Right atrium auricular region (tissue), 2 donors: Measurements from ENCODE around the gene YAE1. TPM values are rescaled to one million over a fixed set of nuclear protein-coding genes. Genes with fewer than 3 reads are reported as not detected.

Experiments used
- DNase-seq: peaks from one replicate; pipeline ENCODE4 v3.0.0-alpha.2; 2019; ENCODE audit warnings: low spot score
- H3K27ac ChIP-seq, 2 donors: fragments of 200-600 bp; sonication (generic); 1 replicate in 1 of 2; 2 replicates in 1 of 2; pipeline ENCODE4 v1.5.1; 2016 to 2019
- H3K27me3 ChIP-seq, 2 donors: fragments of 200-600 bp; sonication (generic); one replicate each; pipeline versions ENCODE4 v1.5.1 to v1.6.0; 2017 to 2019
- H3K36me3 ChIP-seq: fragments of 200-600 bp; sonication (generic); one replicate; pipeline ENCODE4 v1.5.1; 2016
- H3K4me1 ChIP-seq, 2 donors: fragments of 200-600 bp; sonication (generic); one replicate each; pipeline versions ENCODE4 v1.5.1 to v1.6.0; 2017 to 2019
- H3K4me3 ChIP-seq, 2 donors: fragments of 200-600 bp; sonication (generic); 1 replicate in 1 of 2; 2 replicates in 1 of 2; pipeline ENCODE4 v1.5.1; 2017 to 2019; ENCODE audit warnings: mild to moderate bottlenecking in 1 of 2, moderate library complexity in 1 of 2
- H3K9me3 ChIP-seq, 2 donors: fragments of 200-600 bp; sonication (generic); one replicate each; pipeline ENCODE4 v1.5.1; 2019
- CTCF ChIP-seq, 2 donors: fragments of 200-600 bp; sonication (generic); IDR thresholded peaks; one replicate each; pipeline ENCODE4 v1.5.1; 2019; ENCODE audit warnings: antibody characterized with exemption in 2 of 2
- total RNA-seq, 2 donors: library from RNA; depleted of rRNA; stranded (reverse); fragments of >200 nt; gene quantifications; one replicate each; pipeline ENCODE4 v1.1.0, GENCODE V29; 2016

The YAE1 gene
- total RNA-seq, 2 donors from 2014 or later, result 16.3 to 18.6 TPM

DNA sequence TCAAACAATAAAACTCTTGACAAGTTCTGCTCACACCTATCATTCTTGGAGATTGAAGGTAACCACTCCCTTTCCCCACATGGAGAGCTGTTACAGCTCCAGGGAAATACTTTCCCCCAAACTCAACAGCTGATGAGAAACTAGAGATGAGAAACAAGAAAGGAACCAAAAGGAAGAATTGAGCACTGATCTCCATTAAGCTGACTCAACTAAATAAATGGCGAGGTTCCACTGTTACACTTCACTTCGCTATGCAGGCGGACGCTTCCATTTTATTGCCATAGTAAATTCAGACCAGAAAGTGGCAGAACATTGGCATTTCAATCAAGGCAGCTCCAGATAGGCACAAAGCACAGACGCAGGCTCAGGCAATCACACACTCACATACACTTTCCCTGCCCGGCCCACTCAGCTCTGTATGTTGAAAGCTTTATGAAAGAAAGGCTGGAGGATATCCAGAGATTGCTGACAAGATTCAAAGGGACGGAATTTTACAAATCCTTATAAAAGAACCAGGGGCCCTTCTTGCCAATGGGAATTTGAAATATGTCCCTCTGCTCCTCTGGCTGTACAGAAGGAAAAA lies 11.5 kb upstream of the YAE1 start:
- no peaks in the 10 kb centered on the region for H3K4me1 ChIP-seq
- no peaks in the 10 kb centered on the region for H3K36me3 ChIP-seq
- no peak for TF ChIP-seq CTCF (IDR thresholded peaks at IDR 0.05)
- H3K27ac ChIP-seq, result no peak overlapping the region
- H3K9me3 ChIP-seq, result no peaks in the 10 kb centered on the region
- H3K27me3 ChIP-seq, result no peaks in the 10 kb centered on the region
- no peak overlapping the region for H3K4me3 ChIP-seq
- DNase-seq, result no peak

DNA sequence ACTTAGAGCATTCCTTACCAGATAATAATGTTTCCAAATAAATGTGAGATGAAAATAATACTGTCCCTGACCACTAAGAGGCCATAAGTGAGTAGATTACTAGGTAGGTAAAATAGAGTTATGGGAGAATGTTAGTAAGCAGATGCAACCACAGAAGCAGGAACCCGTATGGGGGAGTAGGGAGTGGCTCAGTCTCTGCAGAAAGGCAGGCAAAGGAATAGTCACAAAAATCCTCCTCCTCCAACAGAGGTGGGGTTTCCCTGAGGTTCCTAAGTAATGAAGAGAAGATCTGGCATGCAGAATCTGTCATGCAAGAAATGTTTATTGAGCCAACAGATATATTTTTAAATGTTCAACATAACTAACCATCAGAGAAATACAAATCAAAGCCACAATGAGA lies 9.0 kb upstream of the YAE1 start:
- no peaks in the 10 kb centered on the region for H3K4me1 ChIP-seq
- TF ChIP-seq CTCF (IDR thresholded peaks at IDR 0.05), result no peak
- DNase-seq, result no peak
- no peaks in the 10 kb centered on the region for H3K36me3 ChIP-seq
- no peaks in the 10 kb centered on the region for H3K27me3 ChIP-seq
- no peaks in the 10 kb centered on the region for H3K9me3 ChIP-seq
- H3K4me3 ChIP-seq, result no peak overlapping the region
- no peak overlapping the region for H3K27ac ChIP-seq

DNA sequence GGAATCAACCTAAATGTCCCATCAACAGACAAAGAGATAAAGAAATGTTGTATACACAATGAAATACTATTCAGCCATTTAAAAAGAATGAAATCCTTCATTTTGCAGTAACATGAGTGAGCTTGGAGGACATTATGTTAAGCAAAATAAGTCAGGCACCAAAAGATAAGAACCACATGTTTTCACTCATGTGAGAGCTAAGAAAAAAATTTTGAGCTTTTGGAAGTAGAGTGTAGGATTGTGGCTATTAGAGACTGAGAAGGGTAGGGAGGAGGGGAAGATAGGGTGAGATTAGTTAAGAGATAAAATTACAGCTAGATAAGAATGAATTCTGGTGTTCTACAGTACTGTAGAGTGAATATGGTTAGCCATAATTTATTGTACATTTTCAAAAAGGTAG lies 8.3 kb upstream of the YAE1 start:
- no peak for DNase-seq
- Histone ChIP-seq H3K4me3 (no peak overlapping the region), H3K27me3 (no peaks in the 10 kb centered on the region), H3K27ac (no peak overlapping the region), H3K9me3 (no peaks in the 10 kb centered on the region), H3K36me3 (no peaks in the 10 kb centered on the region), H3K4me1 (no peaks in the 10 kb centered on the region)
- no peak for TF ChIP-seq CTCF (IDR thresholded peaks at IDR 0.05)

DNA sequence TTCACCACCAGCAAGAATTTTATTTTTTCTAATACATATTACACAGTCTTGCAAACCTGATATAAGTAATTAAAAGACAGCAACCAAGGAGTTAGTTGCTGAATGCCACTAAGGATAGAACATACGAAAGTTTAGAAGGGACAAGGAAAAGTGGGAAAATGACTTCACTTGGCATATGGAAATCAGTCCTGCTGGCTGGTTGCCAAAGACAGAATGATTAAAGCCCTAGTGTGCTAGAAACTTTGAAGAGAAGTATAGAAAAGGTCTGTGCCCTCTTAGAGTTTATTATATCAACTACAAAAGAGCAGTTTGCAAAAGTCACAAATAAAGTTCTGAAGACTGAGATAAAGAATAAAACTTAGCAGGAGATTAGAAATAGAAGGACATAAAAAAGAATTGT lies 5.8 kb upstream of the YAE1 start:
- no peaks in the 10 kb centered on the region for H3K27me3 ChIP-seq
- no peaks in the 10 kb centered on the region for H3K36me3 ChIP-seq
- peaks cover 0 to under 1% of the 10 kb centered on the region in 2 donors for H3K4me1 ChIP-seq
- no peak overlapping the region for H3K27ac ChIP-seq
- no peak for DNase-seq
- no peaks in the 10 kb centered on the region for H3K9me3 ChIP-seq
- no peak for TF ChIP-seq CTCF (IDR thresholded peaks at IDR 0.05)
- no peak overlapping the region for H3K4me3 ChIP-seq

DNA sequence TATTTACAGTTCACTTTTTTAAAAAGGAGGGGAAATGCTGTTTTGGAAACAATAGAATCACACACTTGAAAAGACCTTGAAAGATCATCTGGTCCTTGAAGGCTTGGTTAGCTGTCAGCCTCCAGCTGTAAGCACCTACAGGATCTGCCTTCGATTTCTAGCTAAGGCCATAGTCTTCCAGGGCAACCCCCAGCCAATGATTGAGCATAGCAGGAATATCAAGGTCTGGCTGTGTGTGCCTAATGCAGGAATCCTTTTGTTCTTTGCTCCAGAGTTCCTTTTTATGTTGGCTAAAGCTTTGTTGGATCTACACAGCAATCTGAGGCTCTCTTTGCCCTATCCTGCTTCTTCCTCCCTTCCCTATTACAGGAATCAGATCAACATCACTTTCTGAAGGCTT lies 5.2 kb upstream of the YAE1 start:
- Histone ChIP-seq H3K36me3 (no peaks in the 10 kb centered on the region), H3K27ac (no peak overlapping the region), H3K4me3 (no peak overlapping the region), H3K9me3 (no peaks in the 10 kb centered on the region), H3K4me1 (peaks cover 0 to 4% of the 10 kb centered on the region in 2 donors), H3K27me3 (no peaks in the 10 kb centered on the region)
- DNase-seq, result no peak
- no peak for TF ChIP-seq CTCF (IDR thresholded peaks at IDR 0.05)

DNA sequence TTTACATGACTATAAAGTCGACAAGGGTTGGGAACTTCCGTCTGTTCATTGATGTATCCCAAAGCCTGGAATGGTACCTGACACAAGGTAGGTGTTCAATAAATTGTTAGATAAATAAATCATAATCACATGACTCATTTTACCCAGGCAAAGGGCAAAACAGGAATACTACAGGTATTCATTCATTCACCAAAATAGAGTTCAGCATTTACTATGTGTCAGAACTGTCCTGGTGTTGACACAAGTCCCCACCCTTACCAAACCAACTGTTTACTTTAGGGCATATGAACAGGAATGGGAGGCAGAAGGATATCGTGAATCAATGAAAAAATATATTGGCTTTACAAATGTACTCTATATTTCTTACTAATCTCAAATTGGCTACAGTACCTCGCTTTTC lies 666 bp upstream of the YAE1 start:
- no peak for TF ChIP-seq CTCF (IDR thresholded peaks at IDR 0.05)
- Histone ChIP-seq H3K4me1 (peaks cover 0 to 13% of the 10 kb centered on the region in 2 donors), H3K27ac (peak overlapping the region; percentile 78 to 84), H3K36me3 (peaks cover 5% of the 10 kb centered on the region), H3K9me3 (no peaks in the 10 kb centered on the region), H3K27me3 (no peaks in the 10 kb centered on the region), H3K4me3 (peak overlapping the region; percentile 79 to 90)
- DNase-seq, result no peak
